HFFc6 (cell line): Measurements from ENCODE around the gene PRDM11. TPM values are rescaled to one million over a fixed set of nuclear protein-coding genes. Genes with fewer than 3 reads are reported as not detected.

ENCODE experiments used
- DNase-seq: peaks from one replicate; pipeline ENCODE4 v3.0.0-alpha.2; 2018
- H3K27ac Mint-ChIP-seq: 2 replicates; pipeline ENCODE4 v1.8.0; 2020; ENCODE audit warnings: mild to moderate bottlenecking, mixed read lengths
- H3K27me3 Mint-ChIP-seq: 2 replicates; pipeline ENCODE4 v1.8.0; 2021; ENCODE audit warnings: mild to moderate bottlenecking, moderate library complexity, mixed read lengths; ENCODE audit not compliant: insufficient read depth
- H3K36me3 Mint-ChIP-seq: 2 replicates; pipeline ENCODE4 v1.8.0; 2021; ENCODE audit warnings: low read depth, mixed read lengths
- H3K4me1 Mint-ChIP-seq: 2 replicates; pipeline ENCODE4 v1.8.0; 2020; ENCODE audit warnings: low read depth, mixed read lengths
- H3K4me3 Mint-ChIP-seq: 2 replicates; pipeline ENCODE4 v1.8.0; 2020; ENCODE audit warnings: mild to moderate bottlenecking, moderate library complexity, mixed read lengths
- H3K9me3 Mint-ChIP-seq: 2 replicates; pipeline ENCODE4 v1.8.0; 2020; ENCODE audit warnings: mild to moderate bottlenecking, mixed read lengths
- CTCF ChIP-seq: fragments of 200-600 bp; sonication (generic); IDR thresholded peaks from 2 replicates; pipeline ENCODE4 v1.5.0; 2021; ENCODE audit warnings: antibody characterized with exemption, mild to moderate bottlenecking
- total RNA-seq, 6 experiments: library from RNA; stranded (reverse); fragmentation: NEBNext Ultra II Directional; extraction: Animal tissue kit (Norgen Biotek cat#: 25700); gene quantifications; 2 replicates in 1 of 6; 3 replicates in 5 of 6; pipeline ENCODE4 v1.2.3, GENCODE V29; 2021

Gene PRDM11
- total RNA-seq, 6 experiments from 2014 or later: 2.0 to 5.6 (median 2.7) TPM

GRCh38 chr11:45106440-45106839 lies 40.0 kb upstream of the PRDM11 start:
- no peaks in the 10 kb centered on the region for H3K36me3 Mint-ChIP-seq
- H3K27me3 Mint-ChIP-seq: peaks cover 37% of the 10 kb centered on the region
- H3K27ac Mint-ChIP-seq: no peak overlapping the region
- no peaks in the 10 kb centered on the region for H3K9me3 Mint-ChIP-seq
- TF ChIP-seq CTCF: no peak
- no peak for DNase-seq
- H3K4me1 Mint-ChIP-seq: peaks cover 14% of the 10 kb centered on the region
- H3K4me3 Mint-ChIP-seq: no peak overlapping the region

- H3K4me3 Mint-ChIP-seq: no peak overlapping the region
- TF ChIP-seq CTCF: no peak
- peaks cover 14% of the 10 kb centered on the region for H3K4me1 Mint-ChIP-seq
- H3K27ac Mint-ChIP-seq: no peak overlapping the region
- peaks cover 40% of the 10 kb centered on the region for H3K27me3 Mint-ChIP-seq
- DNase-seq: no peak
- H3K36me3 Mint-ChIP-seq: no peaks in the 10 kb centered on the region
- H3K9me3 Mint-ChIP-seq: no peaks in the 10 kb centered on the region
These were observed 39.4 kb upstream of the PRDM11 start for GRCh38 chr11:45107029-45107428.

GRCh38 chr11:45108070-45109064 lies 38.1 kb upstream of the PRDM11 start:
- Mint-ChIP-seq H3K27me3 (peaks cover 37% of the 10 kb centered on the region), H3K4me3 (no peak overlapping the region), H3K9me3 (no peaks in the 10 kb centered on the region), H3K4me1 (peaks cover under 1% of the 10 kb centered on the region), H3K27ac (no peak overlapping the region), H3K36me3 (no peaks in the 10 kb centered on the region)
- DNase-seq: no peak
- TF ChIP-seq CTCF: no peak

- no peaks in the 10 kb centered on the region for H3K36me3 Mint-ChIP-seq
These were observed 37.0 kb upstream of the PRDM11 start for GRCh38 chr11:45109400-45109799.

GRCh38 chr11:45110562-45110961 lies 35.9 kb upstream of the PRDM11 start:
- peaks cover 37% of the 10 kb centered on the region for H3K27me3 Mint-ChIP-seq
- no peak overlapping the region for H3K4me3 Mint-ChIP-seq
- H3K36me3 Mint-ChIP-seq: no peaks in the 10 kb centered on the region
- H3K9me3 Mint-ChIP-seq: no peaks in the 10 kb centered on the region
- peak; percentile 68 for DNase-seq
- no peak overlapping the region for H3K27ac Mint-ChIP-seq
- TF ChIP-seq CTCF: peak; percentile 90
- no peaks in the 10 kb centered on the region for H3K4me1 Mint-ChIP-seq

More at GRCh38 chr11:45109400-45109799, 37.0 kb upstream of the PRDM11 start:
- peaks cover 37% of the 10 kb centered on the region for H3K27me3 Mint-ChIP-seq
- H3K9me3 Mint-ChIP-seq: no peaks in the 10 kb centered on the region
- H3K4me1 Mint-ChIP-seq: no peaks in the 10 kb centered on the region
- H3K27ac Mint-ChIP-seq: no peak overlapping the region; the same call in 1 of the 2 replicates
- no peak for TF ChIP-seq CTCF
- DNase-seq: no peak
- no peak overlapping the region for H3K4me3 Mint-ChIP-seq
